Upper lobe of left lung (tissue), 6 donors: Measurements from ENCODE around the gene RRP7A. TPM values are rescaled to one million over a fixed set of nuclear protein-coding genes. Genes with fewer than 3 reads are reported as not detected.
"Not testable (repeated sequence)": the region's sequence is repeated elsewhere in the genome, so short reads cannot be mapped to it uniquely, and the experiment has no call there.

Experiments
- ATAC-seq, 2 donors: fragments of 200-7000 bp; cut with Tn5 transposase; one replicate each; pipeline ENCODE4 v1.9.1; 2022; ENCODE audit warnings: mild to moderate bottlenecking in 2 of 2, moderate library complexity in 2 of 2; ENCODE audit not compliant: low FRiP score in 2 of 2
- DNase-seq, 2 donors: peaks; one replicate each; pipeline ENCODE4 v3.0.0-alpha.2; 2019 to 2020
- H3K27ac ChIP-seq, 4 donors: fragments of 200-600 bp; sonication (generic); one replicate each; pipeline ENCODE4 v1.5.1; 2016 to 2019
- H3K27me3 ChIP-seq, 4 donors: fragments of 200-600 bp; sonication (generic); one replicate each; pipeline ENCODE4 v1.5.1; 2017 to 2019
- H3K36me3 ChIP-seq, 4 donors: fragments of 200-600 bp; sonication (generic); one replicate each; pipeline ENCODE4 v1.5.1; 2016 to 2019
- H3K4me1 ChIP-seq, 4 donors: fragments of 200-600 bp; sonication (generic); one replicate each; pipeline ENCODE4 v1.5.1; 2018 to 2019
- H3K4me3 ChIP-seq, 4 donors: fragments of 200-600 bp; sonication (generic); one replicate each; pipeline ENCODE4 v1.5.1; 2017 to 2019; ENCODE audit warnings: mild to moderate bottlenecking in 2 of 4, moderate library complexity in 1 of 4
- H3K9me3 ChIP-seq, 4 donors: fragments of 200-600 bp; sonication (generic); one replicate each; pipeline ENCODE4 v1.5.1; 2018 to 2019
- CTCF ChIP-seq, 6 experiments: fragments of 450-650 bp in 4 of 6; fragments of 200-600 bp in 2 of 6; sonication (generic) in 2 of 6; IDR thresholded peaks; one replicate each; pipeline ENCODE4 v1.5.1; 2016 to 2019; ENCODE audit warnings: antibody characterized with exemption in 6 of 6
- EP300 ChIP-seq, 4 donors: sonication (generic); formaldehyde crosslinking; IDR thresholded peaks; one replicate each; pipeline ENCODE4 v1.5.1; 2017; ENCODE audit warnings: antibody characterized with exemption in 4 of 4, control low read depth in 2 of 4
- POLR2A ChIP-seq, 4 donors: fragments of 450-650 bp; IDR thresholded peaks; one replicate each; pipeline ENCODE4 v1.5.1; 2016 to 2017; ENCODE audit warnings: antibody characterized with exemption in 4 of 4, mild to moderate bottlenecking in 2 of 4
- POLR2AphosphoS5 ChIP-seq, 2 donors: sonication (generic); formaldehyde crosslinking; IDR thresholded peaks; one replicate each; pipeline ENCODE4 v1.5.1; 2017; ENCODE audit warnings: antibody characterized with exemption in 2 of 2
- WGBS, 2 donors: methylation state at CpG; one replicate each; pipeline ENCODE4 v1.1.5; 2017 to 2018; 5-methylcytosine and 5-hydroxymethylcytosine counted together
- total RNA-seq, 6 donors: library from RNA; depleted of rRNA in 4 of 6; stranded (reverse); fragments of >200 nt in 4 of 6; gene quantifications; one replicate each; pipeline versions ENCODE4 v1.1.0 to v1.2.1, GENCODE V29; 2016 to 2021
- donor health status: DM: no; HTN: no; CAD: no; lungs with moderate emphysema.
- donor health status: DM: no; HTN: yes; CAD: no; lungs with severe emphysema.

Gene RRP7A
- total RNA-seq, 6 donors from 2014 or later, result 21.2 to 36.2 (median 29.3) TPM

- WGBS, 2 donors, result 83 to 94% methylated on average over 5 to 8 of the region's 14 CpGs
Observed at GRCh38 chr22:42515896-42516295, 3.7 kb downstream of the RRP7A start.

GRCh38 chr22:42515304-42515703 lies 4.3 kb downstream of the RRP7A start:
- H3K27me3 ChIP-seq, DNase-seq, H3K9me3 ChIP-seq, H3K27ac ChIP-seq, H3K4me3 ChIP-seq, ATAC-seq: not testable (repeated sequence)
- peaks cover 22 to 51% (median 35%) of the 10 kb centered on the region in 4 donors for H3K36me3 ChIP-seq
- H3K4me1 ChIP-seq, result peaks cover 8 to 12% (median 11%) of the 10 kb centered on the region in 4 donors
- WGBS, 2 donors, result 94% methylated on average over 7 of the region's 8 CpGs; no CpG with 5 or more reads in 1 of the 2 donors

More at GRCh38 chr22:42515896-42516295, 3.7 kb downstream of the RRP7A start:
- TF ChIP-seq POLR2A (IDR thresholded peaks at IDR 0.05) (no peak), EP300 (IDR thresholded peaks at IDR 0.05) (no peak), CTCF (IDR thresholded peaks at IDR 0.05) (no peak)
- Histone ChIP-seq H3K27me3 (no peaks in the 10 kb centered on the region), H3K27ac (no peak overlapping the region), H3K9me3 (no peaks in the 10 kb centered on the region), H3K36me3 (peaks cover 22 to 51% (median 35%) of the 10 kb centered on the region in 4 donors), H3K4me3 (no peak overlapping the region), H3K4me1 (peaks cover 8 to 13% (median 11%) of the 10 kb centered on the region in 4 donors)
- no peak for ATAC-seq
- no peak for DNase-seq

GRCh38 chr22:42514331-42514730 lies 5.3 kb downstream of the RRP7A start:
- not testable (repeated sequence) for H3K27ac ChIP-seq, H3K4me3 ChIP-seq, H3K27me3 ChIP-seq, H3K4me1 ChIP-seq, DNase-seq, ATAC-seq, H3K9me3 ChIP-seq
- WGBS, 2 donors, result 97% methylated on average over 6 to 14 of the region's 17 CpGs
- peaks cover 22 to 51% (median 35%) of the 10 kb centered on the region in 4 donors for H3K36me3 ChIP-seq

GRCh38 chr22:42512273-42512990 lies 7.2 kb downstream of the RRP7A start:
- ATAC-seq, H3K4me1 ChIP-seq, H3K27me3 ChIP-seq, H3K9me3 ChIP-seq, H3K4me3 ChIP-seq, DNase-seq: not testable (repeated sequence)
- 69 to 86% methylated on average over 9 to 14 of the region's 22 CpGs for WGBS, 2 donors
- H3K36me3 ChIP-seq, result peaks cover 18 to 48% (median 35%) of the 10 kb centered on the region in 4 donors
- H3K27ac ChIP-seq, result peak overlapping the region in 2 of 4 donors; percentile 36 to 49

GRCh38 chr22:42511401-42511891 lies 8.2 kb downstream of the RRP7A start:
- H3K9me3 ChIP-seq, result no peaks in the 10 kb centered on the region
- H3K36me3 ChIP-seq, result peaks cover 18 to 42% (median 31%) of the 10 kb centered on the region in 4 donors
- no peaks in the 10 kb centered on the region for H3K27me3 ChIP-seq
- no peak overlapping the region for H3K27ac ChIP-seq
- peaks cover 0 to 4% (median 0%) of the 10 kb centered on the region in 4 donors for H3K4me1 ChIP-seq
- no peak overlapping the region for H3K4me3 ChIP-seq
- WGBS, 2 donors, result 78 to 86% methylated on average over 10 of the region's 10 CpGs
- DNase-seq (peak in 1 of 2 donors; percentile 58), ATAC-seq (no peak)
- no peak for TF ChIP-seq POLR2AphosphoS5 (IDR thresholded peaks at IDR 0.05)
- no peak for TF ChIP-seq CTCF (IDR thresholded peaks at IDR 0.05)
- TF ChIP-seq POLR2A (IDR thresholded peaks at IDR 0.05), result no peak
- no peak for TF ChIP-seq EP300 (IDR thresholded peaks at IDR 0.05)

- no peak for DNase-seq
- no peak for ATAC-seq
- H3K9me3 ChIP-seq, result no peaks in the 10 kb centered on the region
- WGBS, 2 donors, result 79 to 83% methylated on average over 14 of the region's 15 CpGs
- no peak overlapping the region for H3K27ac ChIP-seq
- TF ChIP-seq EP300 (IDR thresholded peaks at IDR 0.05), result no peak
- TF ChIP-seq POLR2AphosphoS5 (IDR thresholded peaks at IDR 0.05), result no peak
- no peak for TF ChIP-seq POLR2A (IDR thresholded peaks at IDR 0.05)
- TF ChIP-seq CTCF (IDR thresholded peaks at IDR 0.05), result no peak
- H3K4me1 ChIP-seq, result peaks cover 0 to 4% (median 0%) of the 10 kb centered on the region in 4 donors
- H3K36me3 ChIP-seq, result peaks cover 12 to 29% (median 20%) of the 10 kb centered on the region in 4 donors
- H3K27me3 ChIP-seq, result no peaks in the 10 kb centered on the region
- H3K4me3 ChIP-seq, result no peak overlapping the region
Observed at GRCh38 chr22:42509548-42509947, 10.0 kb downstream of the RRP7A start.

GRCh38 chr22:42508975-42509364 lies 10.6 kb downstream of the RRP7A start:
- WGBS, 2 donors, result 58 to 72% methylated on average over 6 to 10 of the region's 10 CpGs
- ATAC-seq, H3K27ac ChIP-seq, H3K4me3 ChIP-seq, H3K4me1 ChIP-seq, DNase-seq, H3K9me3 ChIP-seq, H3K27me3 ChIP-seq: not testable (repeated sequence)
- H3K36me3 ChIP-seq, result peaks cover 7 to 23% (median 15%) of the 10 kb centered on the region in 4 donors

GRCh38 chr22:42508327-42508974 lies 11.1 kb downstream of the RRP7A start:
- H3K4me1 ChIP-seq, H3K27me3 ChIP-seq, H3K27ac ChIP-seq, ATAC-seq, DNase-seq, H3K9me3 ChIP-seq, H3K4me3 ChIP-seq: not testable (repeated sequence)
- H3K36me3 ChIP-seq, result peaks cover 5 to 19% (median 13%) of the 10 kb centered on the region in 4 donors
- 52 to 73% methylated on average over 7 to 11 of the region's 11 CpGs for WGBS, 2 donors
